K562 (cell line): Measurements from ENCODE around the gene GIMAP1. TPM values are rescaled to one million over a fixed set of nuclear protein-coding genes. Genes with fewer than 3 reads are reported as not detected.

Experiments used
- ATAC-seq: fragments of 200-7000 bp; cut with Tn5 transposase; 3 replicates; pipeline ENCODE4 v1.9.1; 2020; ENCODE audit warnings: moderate library complexity
- BruUV-seq: library from RNA; stranded (reverse); fragments of 400-500 nt; replicated peaks from 2 replicates; lab custom pipeline; 2021; lab: Mats Ljungman, UMichigan
- CTCF ChIA-PET: fragments of 300-600 bp; formaldehyde crosslinking; extraction: SDS; loops from one replicate; lab custom pipeline; 2021; ENCODE audit warnings: low intra/inter-chr PET ratio; lab: Yijun Ruan, JAX
- POLR2A ChIA-PET: fragments of 300-600, 350-650 bp; sonication (Branson Sonifier 250); formaldehyde crosslinking; extraction: SDS; loops from one replicate; lab custom pipeline; 2021; ENCODE audit warnings: antibody characterized with exemption, inconsistent platforms; lab: Yijun Ruan, JAX
- DNase-seq, 4 experiments: peaks; one replicate each; pipeline versions ENCODE4 v3.0.0 to v3.0.0-alpha.2; 2011 to 2018; ENCODE audit warnings: low spot score in 3 of 4, mixed read lengths in 3 of 4; ENCODE audit errors: extremely low read depth in 1 of 4
- FAIRE-seq: peaks from 2 replicates; lab custom pipeline; 2011; peaks lifted over from hg19 to GRCh38; lab: Jason Lieb, UNC
- H2AFZ ChIP-seq: 2 replicates; pipeline ENCODE4 v1.6.0; 2011; ENCODE audit warnings: low read depth, low read length, control low read depth, inconsistent platforms
- H3K27ac ChIP-seq: fragments of 200-600 bp; 3 replicates; pipeline ENCODE4 v1.8.0; 2011; ENCODE audit warnings: low read depth, mild to moderate bottlenecking, control low read depth, inconsistent platforms, low read length, moderate library complexity, mixed read lengths; ENCODE audit errors: extremely low read depth
- H3K27me3 ChIP-seq, 2 experiments: fragments of 300-600 bp in 1 of 2; 2 replicates in 1 of 2; 3 replicates in 1 of 2; pipeline versions ENCODE4 v1.6.0 to v1.8.0; 2011; ENCODE audit warnings: inconsistent platforms in 2 of 2, low read length in 2 of 2, mild to moderate bottlenecking in 1 of 2, mixed read lengths in 1 of 2, moderate library complexity in 1 of 2; ENCODE audit not compliant: control insufficient read depth in 2 of 2, insufficient read depth in 2 of 2
- H3K36me3 ChIP-seq: fragments of 300-600 bp; 3 replicates; pipeline ENCODE4 v1.8.0; 2011; ENCODE audit warnings: mild to moderate bottlenecking, low read length, inconsistent platforms; ENCODE audit not compliant: control insufficient read depth, insufficient read depth
- H3K4me1 ChIP-seq, 2 experiments: fragments of 200-600 bp in 1 of 2; replicated peaks in 1 of 2; 2 replicates in 1 of 2; 3 replicates in 1 of 2; pipeline versions ENCODE4 v1.5.1 to v1.8.0; 2011; ENCODE audit warnings: inconsistent platforms in 2 of 2, low read length in 2 of 2, mild to moderate bottlenecking in 1 of 2, mixed read lengths in 1 of 2, moderate library complexity in 1 of 2; ENCODE audit not compliant: control insufficient read depth in 2 of 2, insufficient read depth in 2 of 2
- H3K4me2 ChIP-seq: 2 replicates; pipeline ENCODE4 v1.6.1; 2011; ENCODE audit warnings: low read length, control low read depth, inconsistent platforms, mixed read lengths; ENCODE audit not compliant: insufficient read depth
- H3K4me3 ChIP-seq: fragments of 200-600 bp; sonication (generic), shearing (Covaris generic); 2 replicates; pipeline ENCODE4 v1.5.1; 2016; ENCODE audit warnings: control low read depth, inconsistent platforms
- H3K79me2 ChIP-seq: fragments of 200-600 bp; 3 replicates; pipeline ENCODE4 v1.8.0; 2011; ENCODE audit warnings: low read length, inconsistent platforms; ENCODE audit not compliant: control insufficient read depth, insufficient read depth
- H3K9ac ChIP-seq, 2 experiments: 2 replicates each; pipeline versions ENCODE4 v1.6.0 to v1.6.1; 2011; ENCODE audit warnings: low read depth in 2 of 2, low read length in 2 of 2, control low read depth in 1 of 2, inconsistent platforms in 1 of 2, mild to moderate bottlenecking in 1 of 2, mixed read lengths in 1 of 2; ENCODE audit not compliant: insufficient read depth in 1 of 2
- H3K9me1 ChIP-seq: one replicate; pipeline ENCODE4 v1.6.0; 2011; ENCODE audit warnings: inconsistent platforms, mild to moderate bottlenecking, low read length, moderate library complexity; ENCODE audit not compliant: control insufficient read depth, insufficient read depth
- H3K9me3 ChIP-seq: replicated peaks from 2 replicates; pipeline ENCODE4 v1.5.1; 2011; ENCODE audit warnings: low read depth, low read length, inconsistent platforms; ENCODE audit not compliant: control insufficient read depth, insufficient read depth
- H4K20me1 ChIP-seq: replicated peaks from 2 replicates; pipeline ENCODE4 v1.6.1; 2011; ENCODE audit warnings: low read length, inconsistent platforms, mixed read lengths; ENCODE audit not compliant: control insufficient read depth, insufficient read depth
- EZH2 ChIP-seq: IDR thresholded peaks from 2 replicates; pipeline ENCODE4 v1.6.1; 2012; ENCODE audit warnings: low read depth, mild to moderate bottlenecking, inconsistent platforms, low read length, borderline replicate concordance
- GABPB1 ChIP-seq: sonication (generic); formaldehyde crosslinking; IDR thresholded peaks from 2 replicates; pipeline ENCODE4 v1.8.0; 2022; ENCODE audit warnings: mild to moderate bottlenecking, missing genetic modification reagents
- IFI16 ChIP-seq: fragments of 250-450 bp; sonication (Bioruptor Pico); IDR thresholded peaks from 2 replicates; pipeline ENCODE4 v2.1.2; 2022; ENCODE audit warnings: mild to moderate bottlenecking, inconsistent platforms
- NUFIP1 ChIP-seq: fragments of 450-650 bp; IDR thresholded peaks from 2 replicates; pipeline ENCODE4 v1.6.1; 2018; ENCODE audit not compliant: partially characterized antibody
- ZNF324 ChIP-seq: fragments of 250-450 bp; sonication (Bioruptor Pico); IDR thresholded peaks from 2 replicates; pipeline ENCODE4 v1.4.0; 2020; ENCODE audit warnings: mild to moderate bottlenecking
- ZNF79 ChIP-seq: fragments of 250-450 bp; sonication (Bioruptor Pico); IDR thresholded peaks from 2 replicates; pipeline ENCODE4 v1.4.0; 2020; ENCODE audit warnings: low read depth, mild to moderate bottlenecking, moderate library complexity
- WGBS: fragments of 100-300 bp; shearing (Covaris generic); methylation state at CpG from one replicate; pipeline ENCODE4 v1.1.6; 2016; ENCODE audit warnings: low coverage, mixed read lengths; ENCODE audit not compliant: insufficient coverage; ENCODE audit errors: missing lambda C conversion rate; 5-methylcytosine and 5-hydroxymethylcytosine counted together
- in situ Hi-C: fragments of 300-500 bp; cut with MboI; formaldehyde crosslinking; loops from 4 replicates; pipeline ENCODE4 v1.15.0; 2018; ENCODE audit warnings: inconsistent platforms, mixed read lengths
- intact Hi-C: fragments of 100-400 bp; cut with micrococcal nuclease; formaldehyde crosslinking; loops from 2 replicates; pipeline ENCODE4 v1.14.2; 2022
- polyA plus RNA-seq, 8 experiments: library from polyadenylated mRNA; depleted of rRNA in 4 of 8; stranded (reverse) in 5 of 8; unstranded in 3 of 8; fragments of >200 nt; fragmentation: Nextera tagmentation in 2 of 8; fragmentation: Illumina TruSeq in 1 of 8; extraction: Ambion mirVana in 2 of 8; extraction: Trizol in 1 of 8; gene quantifications; 2 replicates each; pipeline versions ENCODE4 v1.2.1 to v1.2.3, GENCODE V29; 2011 to 2014; ENCODE audit warnings: inconsistent platforms in 1 of 8, missing spikeins in 1 of 8
- total RNA-seq, 7 experiments: library from RNA; depleted of rRNA in 6 of 7; stranded (reverse); fragments of >200 nt in 6 of 7; fragmentation: Illumina TruSeq in 2 of 7; extraction: Trizol in 2 of 7; gene quantifications; 2 replicates each; pipeline versions ENCODE4 v1.2.1 to v1.2.3, GENCODE V29; 2011 to 2021; ENCODE audit warnings: low replicate concordance in 1 of 7

GIMAP1 gene
- total and polyA plus RNA-seq, 9 of the 15 experiments (the other 6 are each of a cell fraction or from before 2014, with no cell fraction given), result 0.04 to 0.13 TPM; not detected in 7

- no peaks in the 10 kb centered on the region for H3K36me3 ChIP-seq
- CTCF ChIA-PET, result no interaction called here
- H3K9me3 ChIP-seq, result no peaks in the 10 kb centered on the region
- H4K20me1 ChIP-seq, result no peaks in the 10 kb centered on the region
- no TSS peak for BruUV-seq
- in situ Hi-C loops (no loop called here), intact Hi-C loops (no loop called here)
- no peaks in the 10 kb centered on the region for H3K9me1 ChIP-seq
- no peak for FAIRE-seq
- TF ChIP-seq ZNF79 (CRISPR knock-in tag) (no peak), NUFIP1 (no peak), EZH2 (no peak), IFI16 (no peak)
- H3K27me3 ChIP-seq, result peaks cover 0 to 13% of the 10 kb centered on the region in 2 experiments; a peak in 2 of 5 replicates
- H2AFZ ChIP-seq, result no peak overlapping the region
- H3K4me3 ChIP-seq, result no peak overlapping the region
- H3K27ac ChIP-seq, result no peak overlapping the region
- no peak overlapping the region for H3K4me2 ChIP-seq
- H3K9ac ChIP-seq, result no peak overlapping the region
- H3K4me1 ChIP-seq, result no peaks in the 10 kb centered on the region; a peak in 1 of 5 replicates
- WGBS, result 0% methylated on average over 1 of the region's 1 CpG
- ATAC-seq, result no peak
- H3K79me2 ChIP-seq, result no peaks in the 10 kb centered on the region
- POLR2A ChIA-PET, result interaction anchor here (0.9 kb wide), 1 partner anchor 186 kb away, joined by 4 read pairs; no protein-coding TSS in a partner anchor
- DNase-seq, result no peak
Measured at GRCh38 chr7:150668472-150668911, 47.9 kb upstream of the GIMAP1 start.

DNA sequence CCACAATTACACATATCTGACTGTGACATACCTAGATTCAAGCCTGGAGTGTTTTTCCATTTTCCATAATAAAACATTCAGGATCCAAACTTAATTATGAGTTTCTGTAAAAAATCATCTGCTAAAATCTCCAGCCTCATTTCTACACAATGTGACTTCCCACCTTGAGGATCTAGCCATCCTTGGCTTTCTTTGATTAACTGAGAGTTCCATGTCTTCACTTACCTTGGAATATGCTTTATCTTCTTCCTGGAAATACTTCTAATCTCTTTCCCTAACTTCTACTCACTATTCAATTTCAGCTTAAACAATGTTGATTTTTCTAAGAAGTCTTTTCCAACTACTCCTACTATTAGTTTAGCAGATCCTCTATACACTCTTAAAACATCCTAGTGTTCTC, 47.4 kb upstream of the GIMAP1 start:
- no peaks in the 10 kb centered on the region for H3K9me3 ChIP-seq
- H3K36me3 ChIP-seq, result no peaks in the 10 kb centered on the region
- H3K27ac ChIP-seq, result no peak overlapping the region
- FAIRE-seq (no peak), DNase-seq (no peak), ATAC-seq (no peak)
- H3K9me1 ChIP-seq, result no peaks in the 10 kb centered on the region
- CTCF ChIA-PET, result no interaction called here
- H3K4me1 ChIP-seq, result no peaks in the 10 kb centered on the region; a peak in 1 of 5 replicates
- intact Hi-C loops, result no loop called here
- no peaks in the 10 kb centered on the region for H4K20me1 ChIP-seq
- in situ Hi-C loops, result no loop called here
- no peak overlapping the region for H3K4me3 ChIP-seq
- H3K79me2 ChIP-seq, result no peaks in the 10 kb centered on the region
- no TSS peak for BruUV-seq
- TF ChIP-seq GABPB1 (CRISPR knock-in tag) (no peak), ZNF324 (CRISPR knock-in tag) (peak; percentile 96)
- TF ChIP-seq, all 486 proteins: peak for 1
- H3K27me3 ChIP-seq, result peaks cover 0 to 13% of the 10 kb centered on the region in 2 experiments; a peak in 2 of 5 replicates
- no peak overlapping the region for H2AFZ ChIP-seq
- H3K4me2 ChIP-seq, result no peak overlapping the region
- POLR2A ChIA-PET, result no interaction called here
- no peak overlapping the region for H3K9ac ChIP-seq
